Gastrocnemius medialis (tissue), 4 donors: Measurements from ENCODE around the gene ATP1B1. TPM values are rescaled to one million over a fixed set of nuclear protein-coding genes. Genes with fewer than 3 reads are reported as not detected.

Experiments used
- ATAC-seq, 2 donors: fragments of 150-250 bp; one replicate each; pipeline ENCODE4 v1.9.1; 2016
- DNase-seq, 2 donors: peaks; one replicate each; pipeline ENCODE4 v3.0.0-alpha.2; 2019
- H3K27ac ChIP-seq, 4 donors: fragments of 200-600 bp; sonication (generic); 1 replicate in 1 of 4; 2 replicates in 3 of 4; pipeline ENCODE4 v1.5.1; 2016 to 2018; ENCODE audit warnings: mild to moderate bottlenecking in 2 of 4, moderate library complexity in 1 of 4
- H3K27me3 ChIP-seq, 3 donors: fragments of 200-600 bp; sonication (generic) in 2 of 3; 1 replicate in 1 of 3; 2 replicates in 2 of 3; pipeline versions ENCODE4 v1.5.1 to v1.6.0; 2016 to 2019; ENCODE audit warnings: mild to moderate bottlenecking in 1 of 3, moderate library complexity in 1 of 3
- H3K36me3 ChIP-seq, 2 donors: fragments of 200-600 bp; sonication (generic) in 1 of 2; one replicate each; pipeline ENCODE4 v1.5.1; 2017 to 2018
- H3K4me1 ChIP-seq, 2 donors: fragments of 200-600 bp; sonication (generic) in 1 of 2; one replicate each; pipeline ENCODE4 v1.5.1; 2016 to 2017; ENCODE audit warnings: mild to moderate bottlenecking in 2 of 2
- H3K4me3 ChIP-seq, 4 donors: fragments of 200-600 bp; sonication (generic) in 3 of 4; 1 replicate in 1 of 4; 2 replicates in 3 of 4; pipeline ENCODE4 v1.5.1; 2016 to 2019; ENCODE audit warnings: mild to moderate bottlenecking in 2 of 4
- H3K9me3 ChIP-seq, 3 donors: fragments of 200-600 bp; sonication (generic) in 2 of 3; 1 replicate in 1 of 3; 2 replicates in 2 of 3; pipeline ENCODE4 v1.5.1; 2016 to 2019
- POLR2A ChIP-seq, 2 donors: fragments of 450-650 bp; IDR thresholded peaks; one replicate each; pipeline ENCODE4 v1.6.1; 2017; ENCODE audit warnings: antibody characterized with exemption in 2 of 2, mild to moderate bottlenecking in 2 of 2, moderate library complexity in 2 of 2
- in situ Hi-C, 4 donors: fragments of 200-750 bp; cut with MboI; loops; one replicate each; pipeline versions ENCODE4 v1.15.0 to v1.8.0; 2017; ENCODE audit warnings: low sequenced_read_pairs in 4 of 4
- intact Hi-C: fragments of 100-400 bp; cut with DNase I; formaldehyde crosslinking; loops from one replicate; pipeline ENCODE4 v1.15.1; 2023; ENCODE audit warnings: low total_unique reads
- total RNA-seq, 4 donors: library from RNA; depleted of rRNA; stranded (reverse); fragments of >200 nt; gene quantifications; one replicate each; pipeline versions ENCODE4 v1.1.0 to v1.2.3, GENCODE V29; 2016
- TF ChIP-seq, protein P1 (sequence below), 5 experiments: fragments of 450-650 bp in 3 of 5; fragments of 200-600 bp in 2 of 5; sonication (generic) in 2 of 5; IDR thresholded peaks in 4 of 5; conservative IDR thresholded peaks in 1 of 5; 1 replicate in 4 of 5; 2 replicates in 1 of 5; pipeline ENCODE4 v1.5.1; 2016 to 2019; ENCODE audit warnings: antibody characterized with exemption in 5 of 5, mild to moderate bottlenecking in 3 of 5, moderate library complexity in 3 of 5

The ATP1B1 gene
- total RNA-seq, 4 donors from 2014 or later = 111 to 377 (median 324) TPM

DNA sequence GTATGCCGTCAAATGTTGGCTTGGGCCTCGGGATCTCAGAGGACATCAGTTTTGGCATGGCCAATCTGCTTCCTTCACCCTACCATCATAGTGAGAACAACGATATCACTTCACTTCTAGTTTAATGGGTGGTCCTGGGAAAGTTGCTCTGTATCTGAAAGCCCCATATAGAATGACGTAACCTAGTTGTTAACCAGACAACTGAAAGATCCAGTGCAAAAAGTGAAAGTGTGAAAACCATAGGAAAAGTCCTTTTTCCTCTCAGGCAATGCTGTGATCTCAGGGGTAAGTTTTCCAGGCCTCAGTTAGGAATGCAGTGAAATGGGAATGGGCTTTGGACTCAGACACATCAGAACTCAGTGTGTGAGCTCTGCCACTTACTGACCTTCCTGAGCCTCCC, 18.6 kb upstream of the ATP1B1 start:
- Histone ChIP-seq H3K4me3 (no peak overlapping the region), H3K36me3 (no peaks in the 10 kb centered on the region), H3K27ac (no peak overlapping the region), H3K9me3 (no peaks in the 10 kb centered on the region), H3K4me1 (peaks cover 0 to 4% of the 10 kb centered on the region in 2 donors), H3K27me3 (no peaks in the 10 kb centered on the region)
- ATAC-seq (no peak), DNase-seq (no peak)
- intact Hi-C loops = loop anchor here (5.0 kb wide), 1 partner anchor 581 kb away; no protein-coding TSS in a partner anchor
- in situ Hi-C loops = no loop called here
- TF ChIP-seq POLR2A (IDR thresholded peaks at IDR 0.05) = no peak
- TF ChIP-seq, protein P1, sequence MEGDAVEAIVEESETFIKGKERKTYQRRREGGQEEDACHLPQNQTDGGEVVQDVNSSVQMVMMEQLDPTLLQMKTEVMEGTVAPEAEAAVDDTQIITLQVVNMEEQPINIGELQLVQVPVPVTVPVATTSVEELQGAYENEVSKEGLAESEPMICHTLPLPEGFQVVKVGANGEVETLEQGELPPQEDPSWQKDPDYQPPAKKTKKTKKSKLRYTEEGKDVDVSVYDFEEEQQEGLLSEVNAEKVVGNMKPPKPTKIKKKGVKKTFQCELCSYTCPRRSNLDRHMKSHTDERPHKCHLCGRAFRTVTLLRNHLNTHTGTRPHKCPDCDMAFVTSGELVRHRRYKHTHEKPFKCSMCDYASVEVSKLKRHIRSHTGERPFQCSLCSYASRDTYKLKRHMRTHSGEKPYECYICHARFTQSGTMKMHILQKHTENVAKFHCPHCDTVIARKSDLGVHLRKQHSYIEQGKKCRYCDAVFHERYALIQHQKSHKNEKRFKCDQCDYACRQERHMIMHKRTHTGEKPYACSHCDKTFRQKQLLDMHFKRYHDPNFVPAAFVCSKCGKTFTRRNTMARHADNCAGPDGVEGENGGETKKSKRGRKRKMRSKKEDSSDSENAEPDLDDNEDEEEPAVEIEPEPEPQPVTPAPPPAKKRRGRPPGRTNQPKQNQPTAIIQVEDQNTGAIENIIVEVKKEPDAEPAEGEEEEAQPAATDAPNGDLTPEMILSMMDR (IDR thresholded peaks at IDR 0.05 in 4 of 5, conservative IDR thresholded peaks at IDR 0.05 in 1 of 5) = no peak

GRCh38 chr1:169089776-169090175, 16.7 kb upstream of the ATP1B1 start:
- no peaks in the 10 kb centered on the region for H3K36me3 ChIP-seq
- intact Hi-C loops (loop anchor here (5.0 kb wide), 2 partner anchors 197 to 582 kb away; no protein-coding TSS in a partner anchor), in situ Hi-C loops (no loop called here)
- H3K27me3 ChIP-seq = no peaks in the 10 kb centered on the region
- TF ChIP-seq, protein P1 (IDR thresholded peaks at IDR 0.05 in 4 of 5, conservative IDR thresholded peaks at IDR 0.05 in 1 of 5) = no peak
- TF ChIP-seq POLR2A (IDR thresholded peaks at IDR 0.05) = no peak
- DNase-seq (no peak), ATAC-seq (no peak)
- H3K4me3 ChIP-seq = no peak overlapping the region
- H3K4me1 ChIP-seq = peaks cover 0 to 4% of the 10 kb centered on the region in 2 donors
- H3K27ac ChIP-seq = no peak overlapping the region
- H3K9me3 ChIP-seq = no peaks in the 10 kb centered on the region

GRCh38 chr1:169090308-169090899, 16.1 kb upstream of the ATP1B1 start:
- H3K36me3 ChIP-seq = no peaks in the 10 kb centered on the region
- peak overlapping the region in 1 of 4 donors; percentile 28 for H3K27ac ChIP-seq
- ATAC-seq (no peak), DNase-seq (no peak)
- no peak overlapping the region for H3K4me3 ChIP-seq
- TF ChIP-seq, protein P1 (IDR thresholded peaks at IDR 0.05 in 4 of 5, conservative IDR thresholded peaks at IDR 0.05 in 1 of 5) = no peak
- TF ChIP-seq POLR2A (IDR thresholded peaks at IDR 0.05) = no peak
- peaks cover 0 to 4% of the 10 kb centered on the region in 2 donors for H3K4me1 ChIP-seq
- H3K27me3 ChIP-seq = no peaks in the 10 kb centered on the region
- H3K9me3 ChIP-seq = no peaks in the 10 kb centered on the region
- intact Hi-C loops = loop anchor here (5.0 kb wide), 1 partner anchor 198 kb away; no protein-coding TSS in a partner anchor
- in situ Hi-C loops = no loop called here

GRCh38 chr1:169090900-169091311, 15.6 kb upstream of the ATP1B1 start:
- peak; percentile 17 to 32 for ATAC-seq
- Histone ChIP-seq H3K9me3 (no peaks in the 10 kb centered on the region), H3K36me3 (no peaks in the 10 kb centered on the region), H3K4me1 (peaks cover 0 to 4% of the 10 kb centered on the region in 2 donors), H3K27me3 (no peaks in the 10 kb centered on the region), H3K27ac (peak overlapping the region in 2 of 4 donors; percentile 7 to 28), H3K4me3 (no peak overlapping the region)
- in situ Hi-C loops = no loop called here
- no peak for TF ChIP-seq POLR2A (IDR thresholded peaks at IDR 0.05)
- TF ChIP-seq, protein P1 (IDR thresholded peaks at IDR 0.05 in 4 of 5, conservative IDR thresholded peaks at IDR 0.05 in 1 of 5) = no peak
- intact Hi-C loops = loop anchor here (5.0 kb wide), 1 partner anchor 199 kb away; no protein-coding TSS in a partner anchor
- DNase-seq = no peak
